H9 (cell line): Measurements from ENCODE around the gene USP47. TPM values are rescaled to one million over a fixed set of nuclear protein-coding genes. Genes with fewer than 3 reads are reported as not detected.

Source experiments
- DNase-seq: peaks from one replicate; pipeline ENCODE4 v3.0.0-alpha.2; 2017
- H2AFZ ChIP-seq: one replicate; pipeline ENCODE4 v1.6.1; 2013; ENCODE audit warnings: mild to moderate bottlenecking, low read length, control low read depth, moderate library complexity
- H2AK5ac ChIP-seq: 2 replicates; pipeline ENCODE4 v1.6.1; 2013; ENCODE audit warnings: low read length, control low read depth, mixed read lengths; ENCODE audit not compliant: insufficient read length
- H2BK120ac ChIP-seq: one replicate; pipeline ENCODE4 v1.6.1; 2013; ENCODE audit warnings: low read depth, mild to moderate bottlenecking, low read length, control low read depth, inconsistent platforms; ENCODE audit not compliant: poor library complexity, severe bottlenecking
- H2BK12ac ChIP-seq: 2 replicates; pipeline ENCODE4 v1.6.1; 2013; ENCODE audit warnings: low read length, control low read depth, mixed read lengths, low read depth; ENCODE audit not compliant: insufficient read length
- H2BK15ac ChIP-seq: 2 replicates; pipeline ENCODE4 v1.6.1; 2013; ENCODE audit warnings: low read depth, low read length, control low read depth
- H2BK20ac ChIP-seq: one replicate; pipeline ENCODE4 v1.6.1; 2013; ENCODE audit warnings: low read depth, mild to moderate bottlenecking, low read length, control low read depth, inconsistent platforms; ENCODE audit not compliant: poor library complexity, severe bottlenecking
- H2BK5ac ChIP-seq: 2 replicates; pipeline ENCODE4 v1.6.1; 2013; ENCODE audit warnings: low read length, control low read depth, mixed read lengths; ENCODE audit not compliant: insufficient read length
- H3K14ac ChIP-seq: 2 replicates; pipeline ENCODE4 v1.6.1; 2013; ENCODE audit warnings: low read length, control low read depth; ENCODE audit not compliant: insufficient read depth
- H3K18ac ChIP-seq: 2 replicates; pipeline ENCODE4 v1.6.1; 2013; ENCODE audit warnings: low read depth, mild to moderate bottlenecking, mixed read lengths, low read length, control low read depth; ENCODE audit not compliant: insufficient read length
- H3K23ac ChIP-seq: 2 replicates; pipeline ENCODE4 v1.6.1; 2013; ENCODE audit warnings: low read length, control low read depth, mixed read lengths, low read depth; ENCODE audit not compliant: insufficient read length
- H3K23me2 ChIP-seq: 2 replicates; pipeline ENCODE4 v1.6.1; 2013; ENCODE audit warnings: low read depth, mild to moderate bottlenecking, mixed read lengths, low read length, control low read depth; ENCODE audit not compliant: insufficient read length, poor library complexity, severe bottlenecking
- H3K27ac ChIP-seq: 2 replicates; pipeline ENCODE4 v1.5.1; 2013; ENCODE audit warnings: low read length, control low read depth, mixed read lengths, low read depth; ENCODE audit not compliant: insufficient read length
- H3K27me3 ChIP-seq: 2 replicates; pipeline ENCODE4 v1.6.1; 2013; ENCODE audit warnings: low read length, control low read depth, inconsistent platforms; ENCODE audit not compliant: insufficient read depth
- H3K4ac ChIP-seq: 2 replicates; pipeline ENCODE4 v1.6.1; 2013; ENCODE audit warnings: low read depth, mild to moderate bottlenecking, control low read depth, inconsistent platforms, low read length, moderate library complexity
- H3K4me1 ChIP-seq: 2 replicates; pipeline ENCODE4 v1.6.1; 2013; ENCODE audit warnings: low read length, control low read depth, inconsistent platforms; ENCODE audit not compliant: insufficient read depth
- H3K4me2 ChIP-seq: 2 replicates; pipeline ENCODE4 v1.6.1; 2013; ENCODE audit warnings: low read length, control low read depth, mixed read lengths; ENCODE audit not compliant: insufficient read length, insufficient read depth
- H3K56ac ChIP-seq: 2 replicates; pipeline ENCODE4 v1.6.1; 2013; ENCODE audit warnings: low read depth, mild to moderate bottlenecking, mixed read lengths, low read length, control low read depth; ENCODE audit not compliant: insufficient read length
- H3K79me1 ChIP-seq: 2 replicates; pipeline ENCODE4 v1.6.1; 2013; ENCODE audit warnings: low read depth, mild to moderate bottlenecking, moderate library complexity, low read length, control low read depth, inconsistent platforms; ENCODE audit not compliant: insufficient read depth, poor library complexity, severe bottlenecking
- H3K79me2 ChIP-seq: 2 replicates; pipeline ENCODE4 v1.6.1; 2013; ENCODE audit warnings: low read length, control low read depth, inconsistent platforms; ENCODE audit not compliant: insufficient read depth
- H3K9ac ChIP-seq: 2 replicates; pipeline ENCODE4 v1.6.1; 2013; ENCODE audit warnings: low read length, control low read depth, mixed read lengths; ENCODE audit not compliant: insufficient read length; ENCODE audit errors: extremely low read depth
- H3K9me3 ChIP-seq: one replicate; pipeline ENCODE4 v1.6.1; 2013; ENCODE audit warnings: low read depth, low read length, inconsistent platforms; ENCODE audit not compliant: control insufficient read depth
- H3T11ph ChIP-seq: one replicate; pipeline ENCODE4 v1.6.1; 2013; ENCODE audit warnings: mild to moderate bottlenecking, low read length, control low read depth, inconsistent platforms
- H4K20me1 ChIP-seq: one replicate; pipeline ENCODE4 v1.6.1; 2013; ENCODE audit not compliant: control insufficient read depth, insufficient read length, insufficient read depth
- H4K5ac ChIP-seq: 2 replicates; pipeline ENCODE4 v1.6.1; 2013; ENCODE audit warnings: low read depth, mild to moderate bottlenecking, mixed read lengths, low read length, control low read depth; ENCODE audit not compliant: insufficient read length
- H4K8ac ChIP-seq: replicated peaks from 2 replicates; pipeline ENCODE4 v1.6.1; 2013; ENCODE audit warnings: low read length, control low read depth, mixed read lengths, low read depth; ENCODE audit not compliant: insufficient read length
- H4K91ac ChIP-seq: 2 replicates; pipeline ENCODE4 v1.6.1; 2013; ENCODE audit warnings: low read depth, mild to moderate bottlenecking, moderate library complexity, mixed read lengths, low read length, control low read depth; ENCODE audit not compliant: insufficient read length
- H3K27ac Mint-ChIP-seq, 3 experiments: 2 replicates in 2 of 3; 3 replicates in 1 of 3; pipeline ENCODE4 v1.8.0; 2020 to 2021; ENCODE audit warnings: mixed read lengths in 3 of 3, mild to moderate bottlenecking in 1 of 3, moderate library complexity in 1 of 3
- H3K27me3 Mint-ChIP-seq: 2 replicates; pipeline ENCODE4 v1.8.0; 2021; ENCODE audit warnings: low read depth, mild to moderate bottlenecking, moderate library complexity, mixed read lengths
- H3K36me3 Mint-ChIP-seq, 3 experiments: 2 replicates in 2 of 3; 3 replicates in 1 of 3; pipeline ENCODE4 v1.8.0; 2020 to 2021; ENCODE audit warnings: low read depth in 3 of 3, mixed read lengths in 3 of 3; ENCODE audit not compliant: insufficient read depth in 1 of 3
- H3K4me1 Mint-ChIP-seq, 2 experiments: 2 replicates each; pipeline ENCODE4 v1.8.0; 2020; ENCODE audit warnings: mixed read lengths in 2 of 2
- H3K4me3 Mint-ChIP-seq, 2 experiments: 2 replicates in 1 of 2; 3 replicates in 1 of 2; pipeline ENCODE4 v1.8.0; 2020 to 2021; ENCODE audit warnings: mild to moderate bottlenecking in 2 of 2, mixed read lengths in 2 of 2, moderate library complexity in 1 of 2
- H3K9me3 Mint-ChIP-seq, 2 experiments: 2 replicates in 1 of 2; 3 replicates in 1 of 2; pipeline ENCODE4 v1.8.0; 2020; ENCODE audit warnings: mild to moderate bottlenecking in 2 of 2, mixed read lengths in 2 of 2, moderate library complexity in 1 of 2
- CTCF ChIP-seq: fragments of 200-600 bp; sonication (generic); conservative IDR thresholded peaks from 3 replicates; pipeline ENCODE4 v1.8.0; 2021; ENCODE audit warnings: antibody characterized with exemption, mild to moderate bottlenecking
- WGBS: extraction: QIAGEN DNeasy Blood & Tissue Kit; methylation state at CpG from one replicate; pipeline ENCODE4 v1.1.7; 2013; ENCODE audit warnings: missing lambda C conversion rate, low lambda C conversion rate, mixed read lengths; ENCODE audit not compliant: insufficient read length; ENCODE audit errors: extremely low coverage; 5-methylcytosine and 5-hydroxymethylcytosine counted together
- total RNA-seq: library from RNA; stranded (reverse); gene quantifications from 2 replicates; pipeline ENCODE4 v1.2.1, GENCODE V29; 2021

USP47 gene
- total RNA-seq, 1 experiment from 2014 or later, result 26.7 TPM

- no peak overlapping the region for H2BK5ac ChIP-seq
- no peak overlapping the region for H2BK12ac ChIP-seq
- H4K5ac ChIP-seq, result no peak overlapping the region
- no peak overlapping the region for H2BK15ac ChIP-seq
- H3K4me1 Mint-ChIP-seq, result no peaks in the 10 kb centered on the region
- no peaks in the 10 kb centered on the region for H3K79me2 ChIP-seq
- H3K79me1 ChIP-seq, result no peaks in the 10 kb centered on the region
- H3K27me3 ChIP-seq, result no peaks in the 10 kb centered on the region
- no peaks in the 10 kb centered on the region for H3K4me1 ChIP-seq
- no peak overlapping the region for H3K23ac ChIP-seq
- no peak overlapping the region for H3K4me3 Mint-ChIP-seq
- no peaks in the 10 kb centered on the region for H3K27me3 Mint-ChIP-seq
- H3K14ac ChIP-seq, result no peak overlapping the region
- H3K9me3 ChIP-seq, result no peaks in the 10 kb centered on the region
- no peak overlapping the region for H3K4ac ChIP-seq
- peaks cover 0 to 6% (median 2%) of the 10 kb centered on the region in 3 experiments; a peak in 3 of 7 replicates for H3K36me3 Mint-ChIP-seq
- no peak for TF ChIP-seq CTCF
- no peak overlapping the region for H2AK5ac ChIP-seq
- no CpG with 5 or more reads among the region's 2 CpGs for WGBS
- H3K9me3 Mint-ChIP-seq, result no peaks in the 10 kb centered on the region
- H2BK120ac ChIP-seq, result no peak overlapping the region
- no peak overlapping the region for H3T11ph ChIP-seq
- H3K27ac ChIP-seq, result no peak overlapping the region
- no peak overlapping the region for H2BK20ac ChIP-seq
- H4K8ac ChIP-seq, result no peak overlapping the region
- no peak overlapping the region for H3K9ac ChIP-seq
- no peak overlapping the region for H3K27ac Mint-ChIP-seq
- no peak overlapping the region for H3K56ac ChIP-seq
- DNase-seq, result no peak
- no peak overlapping the region for H2AFZ ChIP-seq
- no peak overlapping the region for H3K4me2 ChIP-seq
- no peak overlapping the region for H3K18ac ChIP-seq
- no peak overlapping the region for H4K91ac ChIP-seq
- H4K20me1 ChIP-seq, result no peaks in the 10 kb centered on the region
- H3K23me2 ChIP-seq, result no peaks in the 10 kb centered on the region
Measured at GRCh38 chr11:11910541-11910940, 68.8 kb downstream of the USP47 start.
